Nephron progenitor cell (in vitro differentiated cells): ENCODE data around the gene SHC4.

Experiments used
- DNase-seq: peaks from one replicate; pipeline ENCODE4 v3.0.0; 2021
- H3K27ac Mint-ChIP-seq: 2 replicates; pipeline ENCODE4 v1.8.0; 2021; ENCODE audit warnings: mild to moderate bottlenecking, moderate library complexity, mixed read lengths
- H3K27me3 Mint-ChIP-seq: 2 replicates; pipeline ENCODE4 v1.8.0; 2021; ENCODE audit warnings: mild to moderate bottlenecking, low read depth, mixed read lengths; ENCODE audit not compliant: poor library complexity
- H3K36me3 Mint-ChIP-seq: 2 replicates; pipeline ENCODE4 v1.8.0; 2021; ENCODE audit warnings: low read depth, mixed read lengths
- H3K4me1 Mint-ChIP-seq: 2 replicates; pipeline ENCODE4 v1.8.0; 2021; ENCODE audit warnings: mixed read lengths
- H3K4me3 Mint-ChIP-seq: 2 replicates; pipeline ENCODE4 v1.8.0; 2021; ENCODE audit warnings: mild to moderate bottlenecking, moderate library complexity, mixed read lengths
- H3K9me3 Mint-ChIP-seq: 2 replicates; pipeline ENCODE4 v1.8.0; 2021; ENCODE audit warnings: mild to moderate bottlenecking, moderate library complexity, mixed read lengths
- CTCF ChIP-seq: fragments of 200-600 bp; sonication (generic); IDR thresholded peaks from 2 replicates; pipeline ENCODE4 v1.5.0; 2021; ENCODE audit warnings: antibody characterized with exemption

SHC4 gene

GRCh38 chr15:48781481-48782081 is 182.1 kb downstream of the SHC4 start:
- peaks cover 38% of the 10 kb centered on the region for H3K36me3 Mint-ChIP-seq
- no peak for TF ChIP-seq CTCF
- no peak overlapping the region for H3K27ac Mint-ChIP-seq
- H3K27me3 Mint-ChIP-seq: no peaks in the 10 kb centered on the region
- no peak for DNase-seq
- H3K9me3 Mint-ChIP-seq: no peaks in the 10 kb centered on the region
- H3K4me3 Mint-ChIP-seq: no peak overlapping the region
- H3K4me1 Mint-ChIP-seq: no peaks in the 10 kb centered on the region

DNA sequence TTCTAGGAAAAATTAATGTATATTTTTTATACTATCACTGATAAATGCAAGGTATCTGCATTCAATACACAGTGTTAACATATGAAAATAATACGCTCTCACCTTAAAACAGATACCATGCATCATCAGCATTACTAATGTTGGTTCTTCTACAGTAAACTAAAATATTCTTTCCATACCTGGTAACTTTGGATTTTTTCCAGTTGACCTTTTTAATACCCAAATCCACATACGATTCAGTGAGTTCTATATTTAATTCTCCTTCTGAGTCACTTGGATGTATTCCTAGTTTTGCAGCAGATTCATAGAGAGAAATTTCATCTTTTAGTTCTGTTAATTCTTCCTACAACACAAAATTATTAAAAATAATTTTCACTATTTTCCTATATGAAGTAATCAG is 182.7 kb downstream of the SHC4 start:
- peaks cover 35% of the 10 kb centered on the region for H3K36me3 Mint-ChIP-seq
- TF ChIP-seq CTCF: no peak
- H3K4me3 Mint-ChIP-seq: no peak overlapping the region
- DNase-seq: no peak
- no peaks in the 10 kb centered on the region for H3K9me3 Mint-ChIP-seq
- no peaks in the 10 kb centered on the region for H3K27me3 Mint-ChIP-seq
- H3K4me1 Mint-ChIP-seq: no peaks in the 10 kb centered on the region
- H3K27ac Mint-ChIP-seq: no peak overlapping the region

- H3K36me3 Mint-ChIP-seq: peaks cover 47% of the 10 kb centered on the region
- H3K27ac Mint-ChIP-seq: no peak overlapping the region
- H3K27me3 Mint-ChIP-seq: no peaks in the 10 kb centered on the region
- H3K4me3 Mint-ChIP-seq: no peak overlapping the region
- H3K9me3 Mint-ChIP-seq: peaks cover 7% of the 10 kb centered on the region
- no peak for TF ChIP-seq CTCF
- DNase-seq: no peak
- H3K4me1 Mint-ChIP-seq: no peaks in the 10 kb centered on the region
Observed at GRCh38 chr15:48778331-48778730, 185.4 kb downstream of the SHC4 start.

DNA sequence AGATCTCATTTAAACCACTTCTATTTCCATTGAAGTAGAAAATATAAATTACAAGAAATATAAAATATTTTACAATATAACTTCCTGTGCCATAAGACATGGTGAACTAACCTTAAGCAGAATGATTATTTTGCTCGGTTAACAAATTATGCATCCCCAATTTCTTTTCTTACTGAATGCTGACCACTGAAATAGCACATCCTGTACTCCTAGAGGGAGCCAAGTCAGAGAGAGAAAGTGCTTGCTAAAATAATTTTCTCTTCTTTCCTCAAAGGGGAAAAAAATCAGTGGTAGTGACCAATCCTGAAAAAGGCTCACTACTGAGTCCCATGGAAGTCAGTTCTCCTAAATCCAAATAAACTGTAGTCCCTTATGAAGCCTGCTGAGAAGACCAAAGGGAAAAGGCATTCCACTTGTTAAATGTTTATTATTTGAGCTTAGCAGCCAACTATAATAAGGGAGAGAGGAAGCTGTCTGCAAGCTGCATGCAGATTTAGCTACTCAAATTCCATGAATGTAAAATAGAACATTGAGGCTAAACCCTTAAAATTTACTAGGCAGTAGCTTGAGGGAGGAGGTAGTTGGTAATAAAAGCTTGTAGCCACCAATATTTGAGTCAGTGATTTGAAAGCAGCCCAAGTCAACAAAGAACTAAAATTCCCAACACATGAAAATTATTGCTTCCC is 185.9 kb downstream of the SHC4 start:
- Mint-ChIP-seq H3K36me3 (peaks cover 41% of the 10 kb centered on the region), H3K4me1 (no peaks in the 10 kb centered on the region), H3K4me3 (no peak overlapping the region), H3K27me3 (no peaks in the 10 kb centered on the region), H3K27ac (peak overlapping the region; percentile 27), H3K9me3 (peaks cover 7% of the 10 kb centered on the region)
- no peak for DNase-seq
- no peak for TF ChIP-seq CTCF

GRCh38 chr15:48775546-48775945 is 188.2 kb downstream of the SHC4 start:
- no peak for DNase-seq
- Mint-ChIP-seq H3K9me3 (peaks cover 7% of the 10 kb centered on the region), H3K27me3 (no peaks in the 10 kb centered on the region), H3K36me3 (peaks cover 25% of the 10 kb centered on the region), H3K4me1 (no peaks in the 10 kb centered on the region), H3K27ac (no peak overlapping the region), H3K4me3 (no peak overlapping the region)
- no peak for TF ChIP-seq CTCF

DNA sequence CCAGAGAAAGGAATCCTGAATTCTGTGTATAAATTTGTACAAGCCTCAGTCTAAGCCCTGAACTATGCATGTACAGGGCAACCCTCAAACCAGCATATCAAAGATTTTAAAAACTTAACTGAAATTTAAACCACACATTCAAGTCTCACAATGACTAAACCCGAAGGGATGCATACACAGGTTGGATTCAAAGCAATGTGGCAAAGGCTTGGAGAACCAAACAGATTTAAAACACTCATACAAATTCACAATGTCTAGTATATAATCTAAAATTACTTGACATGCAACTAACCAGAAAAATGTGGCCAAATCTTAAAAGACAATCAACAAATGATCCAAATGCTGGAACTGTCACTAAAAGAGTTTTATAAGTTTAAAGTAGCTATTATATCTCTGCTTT is 189.2 kb downstream of the SHC4 start:
- Mint-ChIP-seq H3K36me3 (peaks cover 23% of the 10 kb centered on the region), H3K27ac (peak overlapping the region; percentile 10), H3K27me3 (no peaks in the 10 kb centered on the region), H3K4me1 (no peaks in the 10 kb centered on the region), H3K9me3 (peaks cover 7% of the 10 kb centered on the region), H3K4me3 (no peak overlapping the region)
- DNase-seq: no peak
- no peak for TF ChIP-seq CTCF
